GM12891 (cell line): ENCODE measurements around the gene RS1.

ENCODE experiments used
- POLR2A ChIP-seq: IDR thresholded peaks from 2 replicates; pipeline ENCODE4 v1.6.1; 2011; ENCODE audit warnings: low read depth, low read length, control low read depth
- POLR2AphosphoS5 ChIP-seq: IDR thresholded peaks from 2 replicates; pipeline ENCODE4 v1.6.1; 2011; ENCODE audit warnings: low read depth, low read length, control low read depth
- TAF1 ChIP-seq: IDR thresholded peaks from 2 replicates; pipeline ENCODE4 v1.6.1; 2011; ENCODE audit warnings: low read depth, low read length, control low read depth

GRCh38 chrX:18672008-18672407, at the start of gene RS1:
- TF ChIP-seq POLR2AphosphoS5: no peak
- no peak for TF ChIP-seq POLR2A
- TF ChIP-seq TAF1: no peak
